Embryonic facial prominence (tissue), 1 donor: ENCODE results near the gene PINLYP.
"Not testable (repeated sequence)": the region's sequence is repeated elsewhere in the genome, so short reads cannot be mapped to it uniquely, and the experiment has no call there.

Source experiments
- DNase-seq: peaks from one replicate; pipeline ENCODE4 v3.0.0-alpha.2; 2016; ENCODE audit errors: extremely low spot score

Gene PINLYP

GRCh38 chr19:43581467-43581866 lies 5.9 kb downstream of the PINLYP start:
- DNase-seq, result no peak

GRCh38 chr19:43582495-43582894 lies 6.9 kb downstream of the PINLYP start:
- DNase-seq, result no peak

- no peak for DNase-seq
These were observed 8.9 kb downstream of the PINLYP start for GRCh38 chr19:43584484-43584883.

GRCh38 chr19:43586346-43586745 lies 10.7 kb downstream of the PINLYP start:
- no peak for DNase-seq

GRCh38 chr19:43587029-43587428 lies 11.4 kb downstream of the PINLYP start:
- DNase-seq, result not testable (repeated sequence)

- DNase-seq, result no peak
These were observed 13.7 kb downstream of the PINLYP start for GRCh38 chr19:43589277-43589676.

- DNase-seq, result no peak
These were observed 14.1 kb downstream of the PINLYP start for GRCh38 chr19:43589678-43590077.

GRCh38 chr19:43591904-43592772 lies 16.5 kb downstream of the PINLYP start:
- no peak for DNase-seq

- DNase-seq, result no peak
These were observed 17.3 kb downstream of the PINLYP start for GRCh38 chr19:43592800-43593350.

- DNase-seq, result no peak
These were observed 18.6 kb downstream of the PINLYP start for GRCh38 chr19:43594081-43594697.

GRCh38 chr19:43594710-43595604 lies 19.4 kb downstream of the PINLYP start:
- DNase-seq, result no peak

- DNase-seq, result no peak
These were observed 20.0 kb downstream of the PINLYP start for GRCh38 chr19:43595605-43595998.

GRCh38 chr19:43595999-43596841 lies 20.6 kb downstream of the PINLYP start, which contains the start of the genes IRGQ and ZNF576:
Gene IRGQ (minus strand): TSS chr19:43596134. CDS start chr19:43595338, 796 bp downstream.
Gene ZNF576 (plus strand): TSS chr19:43596595. CDS start chr19:43597109, 514 bp downstream.
- peak; percentile 98 for DNase-seq

- DNase-seq, result no peak
These were observed 21.4 kb downstream of the PINLYP start for GRCh38 chr19:43596842-43597461.

GRCh38 chr19:43597876-43598275 lies 22.3 kb downstream of the PINLYP start:
- DNase-seq, result no peak

- DNase-seq, result no peak
These were observed 23.0 kb downstream of the PINLYP start for GRCh38 chr19:43598445-43599240.

- DNase-seq, result no peak
These were observed 24.2 kb downstream of the PINLYP start for GRCh38 chr19:43599635-43600295.

GRCh38 chr19:43600326-43600725 lies 24.7 kb downstream of the PINLYP start:
- DNase-seq, result not testable (repeated sequence)
